Head of caudate nucleus (tissue), 42 donors: ENCODE data around the gene SRGAP3.

Source experiments
- DNase-seq, 42 donors: peaks; one replicate each; pipeline versions ENCODE4 v3.0.0 to v3.0.0-alpha.2; 2020 to 2021; ENCODE audit warnings: mixed read lengths in 7 of 42
- intact Hi-C: fragments of 100-400 bp; cut with DNase I; formaldehyde crosslinking; loops from one replicate; pipeline ENCODE4 v1.15.0; 2022

SRGAP3 gene

DNA sequence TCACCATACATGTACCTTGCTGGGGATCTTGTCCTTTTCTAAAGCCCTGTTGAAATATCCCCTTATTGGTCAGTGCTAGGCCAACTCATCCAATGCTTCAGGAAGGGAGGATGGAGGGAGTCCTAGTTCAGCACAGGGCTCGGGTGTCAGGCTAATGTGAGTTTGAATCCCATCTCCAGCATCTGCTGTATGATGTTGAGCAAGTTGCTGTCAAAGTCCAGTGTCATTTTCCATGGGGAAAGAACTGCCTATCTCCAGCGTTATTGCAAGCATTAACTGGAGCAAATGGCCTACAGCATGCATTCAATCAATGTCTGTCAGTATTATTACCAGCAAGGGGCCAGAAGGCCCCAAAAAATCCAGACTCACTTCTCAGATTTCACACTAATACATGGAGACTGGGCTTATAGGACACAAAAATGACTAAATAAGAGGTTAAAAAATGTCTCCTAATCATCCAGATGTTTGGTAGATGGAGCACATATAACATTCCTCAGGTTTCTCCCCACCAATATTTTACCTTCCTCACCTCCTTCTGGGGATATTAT lies 40.8 kb downstream of the SRGAP3 start:
- no peak for DNase-seq
- intact Hi-C loops = no loop called here

DNA sequence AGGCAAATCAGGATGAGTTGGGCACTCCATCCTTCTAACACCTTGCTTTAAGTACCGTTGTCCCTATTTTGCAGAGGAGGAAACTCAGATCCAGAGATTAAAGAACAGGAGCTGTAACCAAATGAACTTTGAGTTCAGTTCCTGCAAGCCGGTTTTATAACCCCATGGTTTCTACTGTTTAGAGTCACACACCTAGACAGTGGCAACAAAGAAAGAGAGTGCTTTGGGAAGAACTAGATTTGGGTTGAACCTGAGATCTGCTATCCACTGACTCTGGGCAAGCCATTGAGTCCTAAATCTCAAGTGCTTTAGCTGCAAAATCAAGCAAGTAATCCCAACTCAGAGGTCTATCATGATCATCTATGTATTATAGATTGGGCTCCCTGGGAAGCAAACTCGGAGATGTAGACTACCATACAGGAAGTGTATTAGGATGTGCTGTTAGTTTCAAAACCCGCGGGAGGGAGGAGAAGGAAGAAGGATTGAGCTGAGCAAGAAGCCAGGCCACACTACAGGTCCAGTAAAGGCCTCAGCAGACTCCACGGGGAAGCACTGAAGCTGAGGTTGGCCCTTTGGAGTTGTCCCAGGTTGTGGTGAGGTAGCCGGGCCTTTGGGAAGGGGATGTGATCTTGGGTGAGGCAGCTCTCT lies 42.2 kb downstream of the SRGAP3 start:
- intact Hi-C loops = no loop called here
- no peak for DNase-seq

DNA sequence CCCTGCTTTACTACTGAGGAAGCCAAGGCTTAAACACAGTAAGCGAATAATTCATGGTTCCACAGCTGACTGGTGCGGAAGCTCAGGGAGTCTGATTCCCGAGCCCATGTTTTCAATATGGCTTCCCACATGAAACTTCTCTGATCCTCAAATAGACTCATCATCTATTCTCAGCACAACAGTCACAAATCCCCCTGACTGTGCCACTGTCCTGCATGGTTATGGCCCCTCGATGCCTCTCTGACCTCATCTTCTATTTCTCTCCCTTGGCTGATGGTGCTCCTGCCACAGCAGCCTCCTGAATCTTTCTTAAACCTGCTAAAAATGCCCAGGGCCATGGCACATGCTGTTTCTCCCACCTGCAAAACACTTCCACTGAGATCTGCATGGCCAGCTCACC lies 43.2 kb downstream of the SRGAP3 start:
- intact Hi-C loops = no loop called here
- no peak for DNase-seq

DNA sequence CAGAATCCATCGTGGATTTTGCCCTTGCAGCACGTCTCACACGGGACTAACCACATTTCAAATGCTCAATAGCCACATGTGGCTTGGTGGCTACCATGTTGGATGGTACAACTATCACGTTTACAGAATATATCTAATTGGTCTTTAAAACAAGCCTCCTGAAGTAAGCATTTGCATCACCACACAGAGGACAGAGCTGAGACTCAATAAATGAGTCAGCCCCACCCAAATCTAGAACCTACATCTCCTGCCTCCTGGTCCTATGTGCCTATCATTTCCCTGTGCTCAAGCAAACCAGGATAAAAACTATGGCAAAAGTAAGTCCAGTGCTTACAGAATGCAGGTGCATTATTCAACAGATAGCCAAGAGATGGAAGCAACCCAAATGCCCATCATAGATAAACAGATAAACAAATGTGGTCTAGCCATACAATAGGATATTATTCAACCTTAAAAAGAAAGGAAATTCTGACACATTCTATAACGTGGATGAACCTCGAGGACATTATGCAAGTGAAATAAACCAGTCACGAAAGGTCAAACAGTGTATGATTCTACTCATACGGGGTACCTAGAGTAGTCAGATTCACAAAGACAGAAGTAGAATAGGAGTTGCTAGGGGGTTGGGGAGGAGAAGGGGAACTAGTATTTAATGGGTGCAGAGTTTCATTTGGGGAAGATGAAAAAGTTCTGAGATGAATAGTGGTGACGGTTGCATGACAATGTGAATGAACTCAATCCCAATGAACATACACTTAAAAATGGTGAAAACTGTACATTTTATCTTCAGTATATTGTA lies 43.9 kb downstream of the SRGAP3 start:
- intact Hi-C loops = no loop called here
- no peak for DNase-seq

DNA sequence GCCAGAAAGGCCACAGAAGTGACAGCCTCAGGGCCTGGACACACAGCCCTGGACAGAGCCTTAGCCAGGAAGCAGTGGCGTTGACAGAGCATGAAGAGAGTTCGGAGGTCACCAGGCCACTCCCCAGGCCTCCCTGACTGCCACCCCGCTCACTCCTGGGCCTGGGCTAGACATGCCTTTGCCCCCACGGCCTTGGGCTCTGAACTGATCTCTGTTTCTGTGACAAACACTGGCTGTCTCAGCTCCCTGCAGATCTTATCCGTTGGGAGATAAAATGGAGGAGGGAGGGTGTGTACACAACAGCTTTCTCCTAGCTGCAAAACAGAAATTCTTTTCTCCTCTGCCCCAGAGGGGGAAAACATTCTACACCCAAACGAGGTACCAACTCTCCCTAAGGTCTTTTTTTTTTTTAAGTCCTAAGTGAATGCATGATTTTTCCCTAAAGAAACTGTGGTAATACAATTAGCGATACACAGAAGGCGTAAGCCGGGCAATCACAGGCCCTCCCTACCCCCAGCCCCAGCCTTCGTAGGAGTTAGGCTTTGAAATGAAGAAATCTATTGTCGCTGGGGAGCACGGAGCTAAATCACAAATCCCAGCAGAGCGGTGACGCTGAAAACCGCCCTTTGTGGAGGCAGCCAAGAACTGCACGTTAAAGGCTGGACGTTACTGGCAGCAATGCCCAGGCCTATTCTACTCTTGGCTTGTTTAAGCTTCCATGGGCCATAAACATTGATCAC lies 45.0 kb downstream of the SRGAP3 start:
- intact Hi-C loops = no loop called here
- peak; percentile 27 to 82 (median 62) for DNase-seq

DNA sequence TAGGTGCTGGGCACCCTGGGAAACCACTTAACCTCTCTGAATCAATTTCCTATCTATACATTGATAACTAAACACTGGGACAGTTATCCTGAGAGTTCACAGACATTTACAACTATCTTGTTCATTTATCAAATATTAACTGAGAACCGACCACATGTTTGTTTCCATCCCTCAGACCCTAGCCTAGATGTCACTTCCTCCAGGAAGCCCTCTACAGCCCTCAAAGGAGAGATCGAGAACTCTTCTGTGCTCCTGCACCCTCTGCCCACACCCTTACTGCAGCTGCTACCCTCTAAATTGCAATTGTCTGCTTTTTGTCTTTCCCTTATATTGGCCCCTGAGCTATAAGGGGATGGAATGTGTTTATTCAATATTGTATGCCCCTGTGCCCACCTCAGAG lies 46.1 kb downstream of the SRGAP3 start:
- no peak for DNase-seq
- intact Hi-C loops = no loop called here

DNA sequence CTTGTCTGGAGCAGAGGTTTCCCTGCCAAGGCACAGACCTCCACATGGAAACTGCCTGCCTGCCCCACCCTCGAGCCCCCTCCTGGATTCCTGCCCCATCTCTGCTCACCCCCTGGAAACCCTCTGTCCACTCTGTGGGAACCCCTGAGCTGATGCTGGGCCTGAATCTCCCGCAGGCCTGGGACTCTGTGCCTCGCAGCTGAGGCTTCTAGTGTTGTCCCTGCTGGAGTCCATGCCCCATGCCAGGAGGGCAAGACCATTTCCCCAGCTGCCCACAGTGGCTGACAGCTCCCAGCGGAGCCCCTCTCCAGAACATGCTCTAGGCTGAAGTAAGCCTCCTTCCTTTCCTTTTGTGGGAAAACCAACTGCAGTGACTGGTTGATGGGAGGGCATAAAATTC lies 46.9 kb downstream of the SRGAP3 start:
- no peak for DNase-seq
- intact Hi-C loops = no loop called here

DNA sequence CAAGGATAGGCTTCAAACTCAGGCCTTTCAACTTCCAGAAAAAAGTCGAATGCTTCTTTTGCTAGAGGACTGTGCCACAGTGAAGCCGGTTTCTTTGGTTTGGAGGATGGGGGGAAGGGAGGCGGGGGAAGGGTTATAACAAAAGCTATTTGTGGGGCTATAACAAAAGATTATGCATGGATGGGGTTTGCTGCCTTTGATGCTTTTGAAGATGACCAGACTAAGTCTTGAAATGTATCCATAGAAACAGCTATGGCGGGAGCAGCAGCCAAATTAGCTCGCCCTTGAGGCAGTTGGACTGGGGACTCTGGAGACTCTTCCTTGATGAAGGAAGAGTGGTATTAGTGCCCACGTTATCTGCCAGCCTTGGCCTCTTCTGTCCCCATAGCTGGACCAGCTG lies 47.5 kb downstream of the SRGAP3 start:
- intact Hi-C loops = no loop called here
- DNase-seq = peak in 9 of 42 donors; percentile 30 to 60 (median 44)

DNA sequence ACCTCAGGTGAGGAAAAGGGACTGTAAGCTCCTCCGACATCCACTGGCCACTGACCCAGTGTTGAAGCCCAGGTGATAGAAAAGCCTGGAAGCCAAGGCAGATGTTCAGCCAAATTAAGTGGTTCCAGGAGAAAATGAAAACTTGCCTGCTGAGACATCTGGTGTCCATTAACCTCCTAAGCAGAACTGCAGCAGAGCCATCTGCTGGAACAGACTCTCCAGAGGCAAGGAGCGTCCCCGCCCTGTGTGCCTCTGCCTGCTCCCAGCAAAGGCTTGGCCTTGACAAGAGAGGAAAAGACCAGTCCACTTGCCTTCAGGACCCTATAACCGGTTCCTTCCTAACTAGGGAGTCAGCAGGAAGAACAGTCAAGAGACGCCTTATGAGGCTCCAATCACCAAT lies 48.2 kb downstream of the SRGAP3 start:
- intact Hi-C loops = no loop called here
- no peak for DNase-seq

DNA sequence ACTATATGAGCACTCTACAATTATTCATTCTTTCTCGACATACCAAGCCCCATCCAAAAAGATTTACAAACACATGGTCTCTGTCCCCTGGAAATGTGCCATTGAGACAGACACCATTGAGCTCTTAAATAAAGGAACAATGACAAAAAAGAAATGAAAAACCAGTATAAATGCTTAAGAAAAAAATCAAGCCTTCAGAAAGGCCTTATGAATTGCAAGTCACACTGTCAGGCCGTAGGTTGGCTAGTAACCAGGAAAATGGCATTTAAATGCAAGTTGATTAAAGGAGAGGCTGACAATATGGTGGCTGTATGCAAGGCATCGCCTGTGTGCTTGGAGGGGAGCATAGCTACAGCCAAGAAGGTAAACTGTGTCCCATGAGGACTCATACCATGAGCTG lies 49.7 kb downstream of the SRGAP3 start:
- intact Hi-C loops = no loop called here

DNA sequence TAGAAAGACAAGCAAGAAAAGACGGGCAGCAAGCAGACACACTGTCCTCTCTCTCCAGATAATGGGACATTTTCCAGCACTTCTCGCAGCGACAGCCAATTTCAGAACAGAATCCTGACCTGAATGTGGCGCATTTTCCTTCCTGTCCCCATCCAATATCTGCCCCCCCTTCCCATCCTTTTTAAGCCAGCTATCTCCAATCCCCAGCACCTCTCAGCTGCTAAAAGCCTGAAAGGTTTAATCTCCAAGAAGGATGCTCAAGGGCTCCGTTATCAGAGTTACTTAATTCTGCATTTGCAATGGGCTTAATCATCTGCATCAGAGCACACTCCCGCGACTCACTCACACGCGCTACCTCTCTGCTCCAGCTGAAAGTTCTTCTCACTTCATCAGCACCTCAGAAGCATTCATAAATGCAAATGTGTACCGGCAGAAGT lies 50.5 kb downstream of the SRGAP3 start:
- intact Hi-C loops = no loop called here
- peak in 22 of 42 donors; percentile 20 to 70 (median 48) for DNase-seq

More for the DNA sequence above, 49.7 kb downstream of the SRGAP3 start:
- DNase-seq = no peak

DNA sequence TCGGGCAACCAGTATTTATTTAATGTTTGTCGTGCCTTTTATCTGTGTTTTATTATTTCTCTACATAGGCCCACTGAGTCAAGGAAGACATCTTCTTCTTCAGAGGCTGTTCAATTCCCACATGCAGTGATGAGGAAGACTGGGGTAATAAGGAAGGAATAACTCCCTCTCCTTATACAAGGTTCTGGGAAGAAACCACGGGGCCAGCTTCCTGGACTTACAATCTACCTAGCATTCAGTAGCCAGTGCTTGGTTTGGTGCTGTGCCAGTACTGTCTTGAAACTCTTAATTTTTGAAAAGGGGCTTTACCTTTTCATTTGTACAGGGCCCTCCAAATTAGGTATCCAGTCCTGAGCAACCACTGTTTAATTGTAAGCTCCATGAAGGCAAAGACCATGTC lies 51.2 kb downstream of the SRGAP3 start:
- DNase-seq = no peak
- intact Hi-C loops = no loop called here

DNA sequence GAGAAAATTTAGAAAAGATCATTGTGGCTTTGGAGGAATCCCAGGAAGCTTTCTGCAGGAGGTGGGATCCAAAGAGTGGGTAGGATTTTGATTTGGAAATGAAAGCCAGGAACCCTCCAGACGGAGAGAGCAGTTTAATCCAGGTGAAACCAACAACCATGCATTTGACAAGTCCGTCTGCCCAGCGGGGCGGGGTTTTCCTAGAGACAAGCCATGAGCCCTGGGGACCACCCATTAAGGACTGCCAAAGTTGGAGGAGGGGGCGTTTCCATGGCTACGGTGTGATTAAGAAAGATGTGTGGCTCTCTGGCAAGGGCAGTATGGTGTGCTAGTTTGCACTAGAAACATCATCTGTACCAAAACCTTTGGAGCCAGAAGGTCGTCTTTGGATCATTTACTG lies 53.4 kb downstream of the SRGAP3 start:
- no peak for DNase-seq
- intact Hi-C loops = no loop called here

DNA sequence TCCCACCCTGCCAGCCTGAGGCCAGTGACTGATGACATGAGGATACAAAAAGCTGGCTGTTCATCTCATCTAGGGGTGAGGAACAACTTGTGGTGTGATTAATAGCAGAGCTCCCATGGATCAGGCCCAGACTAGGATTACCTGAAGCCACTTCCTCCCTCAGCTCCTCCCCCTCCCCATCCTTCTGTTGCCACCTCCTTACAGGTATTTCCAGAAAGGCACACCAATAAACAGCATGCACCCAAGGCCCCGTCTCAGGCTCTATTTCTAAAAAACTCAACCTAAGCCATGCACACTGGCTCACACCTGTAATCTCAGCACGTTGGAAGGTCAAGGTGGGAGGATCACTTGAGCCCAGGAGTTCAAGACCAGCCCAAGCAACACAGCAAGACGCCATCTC lies 54.1 kb downstream of the SRGAP3 start:
- no peak for DNase-seq
- intact Hi-C loops = no loop called here

DNA sequence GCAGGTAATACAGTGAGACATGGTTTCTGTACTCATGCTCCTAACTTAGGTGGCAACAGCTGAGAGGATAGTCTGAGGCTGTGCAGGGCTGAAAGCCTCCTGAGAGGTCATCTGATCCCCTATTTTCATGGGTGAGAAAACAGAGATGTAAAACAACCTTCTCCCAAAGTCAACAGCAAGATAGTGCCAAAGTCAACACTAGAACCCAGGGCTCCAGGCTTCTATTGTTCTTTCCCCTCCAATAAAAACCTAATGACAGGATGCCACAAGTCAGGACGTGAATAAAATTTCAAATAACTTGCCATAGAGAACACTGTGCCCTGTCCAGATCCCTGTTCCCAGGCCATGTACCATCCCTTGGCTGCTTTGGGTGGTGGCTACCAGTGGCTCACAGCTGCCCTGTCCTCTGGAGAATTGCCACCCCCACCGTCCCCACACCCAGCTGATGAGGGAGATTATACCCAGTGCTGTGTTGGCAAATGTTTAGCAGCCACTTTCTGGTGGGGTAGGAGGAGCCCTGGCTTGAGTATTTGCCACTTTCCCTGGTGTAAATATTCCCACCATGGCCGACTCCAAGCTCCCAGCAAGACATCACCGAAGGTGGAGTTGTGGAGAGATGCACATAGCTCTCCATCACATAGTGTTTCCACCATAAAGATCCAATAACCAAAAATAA lies 54.8 kb downstream of the SRGAP3 start:
- intact Hi-C loops = no loop called here
- DNase-seq = no peak

DNA sequence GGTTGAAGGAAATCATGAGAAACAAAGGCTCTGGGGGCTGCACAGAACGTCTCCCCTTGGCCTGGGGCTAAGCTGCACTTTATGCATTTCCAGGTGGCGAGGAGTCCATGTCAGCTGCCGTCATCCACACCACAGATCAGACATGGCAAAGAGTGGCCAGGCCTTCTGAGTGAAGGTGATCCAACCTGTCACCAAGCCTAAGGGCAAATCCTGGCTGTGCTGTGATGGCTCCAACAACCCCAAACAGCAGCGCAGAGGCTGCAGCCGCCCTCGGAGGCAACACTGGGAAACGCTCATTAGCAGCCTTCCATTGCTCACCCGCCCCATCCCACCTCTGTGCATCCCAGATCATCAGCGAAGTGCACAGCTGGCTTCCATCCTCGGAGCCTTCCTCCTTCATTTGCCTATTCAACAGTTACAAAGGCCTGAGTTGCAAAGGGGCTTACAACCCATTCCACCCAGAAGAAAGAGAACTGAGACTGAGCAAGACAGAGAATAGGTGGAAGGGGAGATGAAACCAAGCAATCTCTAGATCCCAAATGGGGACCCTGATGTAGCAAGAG lies 55.7 kb downstream of the SRGAP3 start:
- intact Hi-C loops = no loop called here
- no peak for DNase-seq

DNA sequence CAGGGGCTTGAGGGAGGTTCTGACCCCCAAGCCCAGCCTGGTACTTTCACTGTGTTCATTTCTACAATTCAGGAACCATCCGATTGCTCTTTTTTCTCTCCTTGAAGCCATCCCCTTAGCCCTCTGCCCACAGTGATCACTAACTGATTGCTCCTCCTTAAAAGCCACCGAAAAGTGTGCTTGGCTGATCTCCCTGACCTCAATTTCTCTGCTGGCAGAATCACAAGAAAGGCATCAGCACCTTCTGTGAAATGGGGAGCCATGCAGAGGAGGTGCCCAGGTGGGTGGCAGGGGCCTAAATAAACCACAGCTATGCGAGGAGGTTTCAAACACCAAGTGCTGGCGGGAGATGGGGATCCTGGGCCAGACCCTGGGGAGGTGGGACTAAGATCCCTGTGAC lies 56.2 kb downstream of the SRGAP3 start:
- no peak for DNase-seq
- intact Hi-C loops = no loop called here

DNA sequence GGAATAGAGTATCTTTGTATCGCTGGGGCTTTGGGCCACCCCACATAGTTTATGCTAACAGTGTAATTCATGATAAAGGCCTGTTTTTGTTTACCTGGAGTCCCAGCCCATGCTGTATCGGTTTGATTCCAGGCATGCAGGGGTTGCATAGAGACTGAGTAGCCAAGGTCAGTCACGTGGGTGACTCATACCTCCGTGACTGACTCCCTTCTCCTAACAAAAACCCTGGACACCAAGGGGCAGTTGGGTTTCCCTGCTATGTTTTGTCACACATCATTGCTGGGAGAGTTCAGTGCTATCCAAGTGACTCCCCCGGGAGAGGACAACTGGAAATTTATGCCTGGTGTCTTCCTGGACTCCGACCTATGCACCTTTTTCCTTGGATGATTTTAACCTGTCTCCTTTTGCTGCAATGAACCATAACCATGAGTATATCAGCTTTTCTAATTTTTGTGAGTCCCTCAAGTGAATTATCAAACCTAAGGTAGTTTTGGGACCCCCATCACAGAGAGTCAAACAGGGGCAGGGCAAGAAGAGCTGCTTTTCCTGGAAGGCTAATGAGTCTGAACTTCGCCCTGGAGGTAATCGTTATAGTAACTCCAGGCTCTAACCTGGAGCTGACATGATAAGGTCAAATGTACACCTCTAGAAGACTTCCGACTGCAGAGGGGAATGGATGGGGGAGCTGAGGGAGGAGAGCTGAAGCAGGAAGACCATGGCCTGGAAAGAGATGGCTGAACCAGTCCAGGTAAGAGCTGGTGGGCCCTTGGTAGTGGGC lies 57.0 kb downstream of the SRGAP3 start:
- intact Hi-C loops = no loop called here
- no peak for DNase-seq
